MV-4-11 (cell line): ENCODE data around the gene RPUSD3.

ENCODE experiments used
- DNase-seq: peaks from one replicate; lab custom pipeline; 2025; lab: John Stamatoyannopoulos, UW

The RPUSD3 gene

GRCh38 chr3:9804996-9805395 lies 38.8 kb downstream of the RPUSD3 start:
- no peak for DNase-seq

GRCh38 chr3:9803494-9803893 lies 40.3 kb downstream of the RPUSD3 start:
- no peak for DNase-seq

- DNase-seq, result no peak
Measured at GRCh38 chr3:9800529-9800928, 43.3 kb downstream of the RPUSD3 start.

- DNase-seq, result no peak
Measured at GRCh38 chr3:9797196-9797945, 46.4 kb downstream of the RPUSD3 start.

- peak; percentile 85 for DNase-seq
Measured at GRCh38 chr3:9795207-9795606, 48.6 kb downstream of the RPUSD3 start.

GRCh38 chr3:9794400-9794799 lies 49.4 kb downstream of the RPUSD3 start:
- no peak for DNase-seq

- peak; percentile 65 for DNase-seq
Measured at GRCh38 chr3:9793161-9793781, 50.5 kb downstream of the RPUSD3 start.

- DNase-seq, result peak; percentile 96
Measured at GRCh38 chr3:9792405-9793160, 51.2 kb downstream of the RPUSD3 start, which contains the start of the genes ARPC4 and TADA3. Gene ARPC4, plus strand, starts transcription at chr3:9793082. Its CDS starts 40 bp downstream, at chr3:9793122. Gene TADA3, minus strand, starts transcription at chr3:9792473. Its CDS starts 1,007 bp downstream, at chr3:9791466.

GRCh38 chr3:9791790-9792404 lies 51.9 kb downstream of the RPUSD3 start:
- no peak for DNase-seq

- DNase-seq, result no peak
Measured at GRCh38 chr3:9791127-9791526, 52.7 kb downstream of the RPUSD3 start.
